ENCODE data around the gene MAB21L4.
A peak's percentile ranks its signal among the peaks of the same experiment; 100 is the strongest.

The MAB21L4 gene

DNA sequence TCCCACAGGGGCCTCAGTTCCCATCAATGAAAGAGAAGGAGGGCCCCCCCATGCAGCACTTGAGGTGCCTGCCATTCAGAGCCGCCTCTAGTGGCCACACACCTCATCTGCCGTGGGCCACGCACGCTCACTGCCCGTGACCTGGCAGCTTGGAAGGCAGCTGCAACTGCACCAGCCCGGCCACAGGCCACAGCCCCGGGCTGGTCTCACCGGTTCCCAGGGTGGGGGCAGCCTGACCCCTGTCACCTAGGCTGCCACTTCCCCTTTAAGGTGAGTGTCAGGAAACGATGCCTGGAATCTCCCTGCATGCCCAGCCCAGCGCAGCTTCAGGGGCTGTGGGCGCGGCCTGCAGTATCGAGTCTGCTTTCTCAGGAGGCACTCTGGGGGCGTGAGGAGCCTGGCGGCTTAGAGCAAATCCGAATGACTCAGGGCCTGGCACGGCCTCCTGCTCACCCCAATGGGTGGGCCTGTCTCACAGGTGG, 2.6 kb downstream of the MAB21L4 start:
- peak; percentile 77 for DNase-seq

GRCh38 chr2:240892925-240893324, 3.0 kb downstream of the MAB21L4 start:
- no peak for DNase-seq

DNA sequence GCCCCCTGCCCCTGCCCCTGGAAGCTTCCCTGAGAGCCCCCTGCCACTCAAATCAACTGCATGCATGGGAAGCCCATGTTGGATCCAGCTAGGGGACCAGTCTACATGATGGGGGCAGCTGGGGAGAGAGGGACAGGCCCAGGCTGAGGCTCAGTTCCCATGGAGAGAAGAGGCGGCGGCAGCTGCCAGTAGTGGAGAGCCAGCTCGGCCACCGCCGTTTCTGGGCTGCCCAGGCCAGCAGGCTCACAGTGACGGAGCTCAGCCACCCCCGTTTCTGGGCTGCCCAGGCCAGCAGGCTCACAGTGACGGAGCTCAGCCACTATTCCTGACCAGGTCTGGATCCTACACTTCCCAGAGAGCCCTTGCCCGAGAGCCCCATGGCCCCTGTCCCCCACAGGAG, 3.6 kb downstream of the MAB21L4 start:
- DNase-seq, result no peak

- DNase-seq, result no peak
Observed at GRCh38 chr2:240891492-240892340, 4.2 kb downstream of the MAB21L4 start.

DNA sequence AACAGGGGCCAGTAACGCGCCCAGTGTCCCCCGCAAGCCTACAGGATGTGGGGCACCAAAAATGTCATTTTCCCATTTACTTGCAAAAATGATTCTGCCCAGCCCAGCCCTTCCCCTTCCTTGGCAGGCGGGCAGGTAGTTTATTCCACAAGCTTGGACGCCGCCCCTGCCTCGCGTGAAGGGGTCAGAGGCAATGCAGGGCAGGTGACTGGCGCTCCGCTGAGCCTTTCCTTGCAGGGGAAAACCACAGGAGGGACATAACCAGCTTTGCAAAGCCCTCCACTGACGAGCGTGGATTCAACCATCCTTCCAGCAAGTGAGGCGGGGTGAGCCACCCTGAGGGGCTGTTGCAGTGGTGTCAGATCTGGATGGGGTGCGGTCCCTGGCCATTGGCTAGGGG, 5.3 kb downstream of the MAB21L4 start:
- no peak for DNase-seq

DNA sequence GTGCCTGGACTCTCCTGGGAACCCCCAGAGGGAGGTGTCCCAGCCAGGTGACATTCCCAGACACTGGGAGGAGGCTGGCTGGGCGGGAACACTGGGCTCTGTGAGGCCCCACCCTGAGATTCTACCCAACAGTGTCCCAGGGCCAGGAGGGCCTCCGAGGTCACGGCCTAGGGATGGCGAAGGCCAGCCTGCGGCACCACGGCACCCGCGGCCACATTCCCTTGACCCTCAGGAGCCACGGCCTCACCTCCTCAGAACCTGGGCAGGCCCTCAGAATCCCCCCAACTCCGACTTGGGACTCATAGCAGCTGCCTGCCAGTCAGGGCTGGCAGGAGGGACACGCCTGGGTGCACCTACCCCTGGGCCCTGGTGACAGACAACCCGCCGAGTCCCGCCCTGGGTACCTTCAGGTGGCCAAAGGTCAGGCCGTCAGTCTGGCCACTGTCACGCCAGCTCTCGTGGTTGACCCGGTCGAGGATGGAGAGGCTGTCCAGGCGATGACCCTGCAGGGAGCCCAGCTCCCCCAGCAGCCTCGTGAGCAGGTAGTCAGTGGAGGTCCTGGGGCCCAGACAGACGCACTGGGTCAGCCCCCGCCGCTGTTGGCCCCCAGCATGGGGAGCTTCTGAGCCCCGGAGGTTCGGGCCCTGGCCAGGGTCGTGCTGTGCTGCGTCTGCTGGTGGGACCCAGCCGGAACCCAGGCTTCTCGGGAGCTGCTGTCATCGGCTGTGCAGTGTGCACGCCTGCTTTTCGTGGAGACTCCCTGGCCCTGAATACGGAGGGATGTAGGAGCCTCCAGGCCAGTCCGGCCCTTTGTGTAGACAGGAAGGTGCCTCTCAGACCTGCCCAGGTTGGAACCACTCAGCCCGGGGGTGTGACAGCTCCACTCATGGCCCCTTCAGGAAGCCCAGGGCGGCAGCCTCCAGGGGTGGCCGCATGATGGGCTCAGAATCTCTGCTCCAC, 6.1 kb downstream of the MAB21L4 start:
- no peak for DNase-seq

DNA sequence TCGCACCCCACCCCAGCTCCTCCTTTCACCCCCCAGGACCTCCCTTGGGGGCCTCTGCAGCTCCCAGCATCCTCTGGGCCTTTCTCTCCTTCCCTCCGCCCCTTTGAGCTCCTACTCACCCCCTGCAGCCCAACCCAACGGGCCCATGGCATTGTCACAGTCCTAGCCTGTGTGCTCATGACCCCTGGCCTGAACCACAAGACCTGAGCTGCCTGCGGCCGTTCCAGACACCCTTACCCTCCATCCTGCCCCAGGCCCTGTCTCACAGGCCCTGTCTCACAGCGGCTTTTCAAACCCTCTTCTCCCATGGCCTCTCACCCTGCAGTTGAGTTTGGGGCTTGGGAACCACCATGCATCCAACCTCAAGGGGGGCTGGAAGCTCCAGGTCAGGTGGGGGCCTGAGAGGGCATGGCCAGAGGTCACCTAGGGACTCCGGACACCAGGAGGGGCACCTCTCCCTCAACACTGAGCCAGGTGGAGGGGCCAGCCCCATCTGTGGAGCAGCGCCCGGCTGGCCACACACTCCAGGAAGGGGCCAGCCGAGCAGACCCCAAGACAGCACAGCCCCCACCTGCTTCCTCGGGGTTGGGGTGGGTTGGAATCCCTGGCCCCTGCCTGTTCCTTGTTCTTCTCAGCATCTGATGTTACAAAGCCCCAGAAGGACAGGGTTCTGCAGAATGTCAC, 6.9 kb downstream of the MAB21L4 start:
- no peak for DNase-seq

- no peak for DNase-seq
Observed at GRCh38 chr2:240888130-240888889, 7.6 kb downstream of the MAB21L4 start.

GRCh38 chr2:240887631-240888030, 8.3 kb downstream of the MAB21L4 start:
- DNase-seq, result no peak

DNA sequence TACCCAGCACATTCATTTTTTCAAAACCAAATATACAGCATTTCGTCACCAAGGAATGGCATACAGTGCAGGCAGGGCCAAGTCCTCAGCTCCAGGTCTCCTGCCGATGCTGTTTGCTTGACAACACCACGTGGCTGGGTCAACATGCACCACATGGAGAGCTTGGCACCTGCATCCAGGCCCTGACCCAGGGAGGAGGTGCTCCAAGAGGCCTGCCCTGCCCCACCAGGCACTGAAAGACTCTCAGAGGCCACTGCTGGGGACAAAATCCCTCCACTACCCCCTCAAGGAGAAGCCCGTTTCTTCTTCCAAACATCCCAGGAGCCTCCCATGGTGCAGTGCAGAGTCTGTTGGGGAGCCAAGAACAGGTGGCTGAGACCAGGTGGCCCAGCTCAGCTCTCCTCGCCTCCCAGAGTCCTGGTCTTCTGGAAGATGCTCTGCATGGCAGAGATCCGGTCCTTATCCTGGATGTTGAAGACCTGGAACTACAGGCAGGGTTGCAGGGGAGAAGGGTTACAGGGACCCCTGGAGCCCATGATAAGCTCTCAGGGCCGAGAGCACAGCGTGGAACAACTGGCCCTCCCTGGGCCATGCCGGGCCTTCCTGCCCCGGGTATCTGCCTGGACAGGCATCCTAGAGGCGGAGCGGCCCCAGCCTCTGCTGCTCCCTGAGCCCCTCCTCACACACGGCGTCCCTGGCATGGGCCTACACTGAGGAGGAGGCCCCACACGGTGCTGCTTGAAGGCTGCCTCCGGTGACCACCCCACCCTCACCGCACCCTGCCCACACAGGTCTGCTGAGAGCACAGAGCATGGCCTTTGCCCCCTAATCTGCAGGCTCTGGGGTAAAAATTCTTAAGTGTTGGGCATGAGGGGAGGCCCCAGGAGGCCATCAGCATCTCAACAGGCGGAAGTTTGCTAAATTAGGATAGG, 9.0 kb downstream of the MAB21L4 start:
- no peak for DNase-seq

- no peak for DNase-seq
Observed at GRCh38 chr2:240886023-240886565, 9.9 kb downstream of the MAB21L4 start.

GRCh38 chr2:240885566-240885965, 10.4 kb downstream of the MAB21L4 start:
- no peak for DNase-seq

DNA sequence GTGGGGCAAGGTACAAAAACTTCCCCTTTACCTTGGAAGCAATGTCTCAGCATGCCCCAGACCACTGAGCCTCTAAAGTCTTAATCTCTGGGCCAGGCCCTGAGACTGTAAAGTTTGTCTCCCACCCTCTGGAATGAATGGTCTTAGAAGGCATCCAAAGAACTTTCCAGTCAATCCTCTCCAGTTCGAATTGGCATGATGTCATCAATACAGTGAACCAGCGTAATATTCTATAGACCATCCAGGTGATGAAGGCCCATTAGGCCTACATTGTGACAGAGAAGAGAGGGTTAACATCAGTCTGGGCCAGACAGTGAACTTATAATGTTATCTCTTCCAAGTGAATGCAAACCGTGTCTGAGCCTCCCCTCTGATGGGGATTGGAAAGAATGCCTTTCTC, 11.2 kb downstream of the MAB21L4 start:
- no peak for DNase-seq

GRCh38 chr2:240884221-240884620, 11.7 kb downstream of the MAB21L4 start:
- DNase-seq, result no peak

GRCh38 chr2:240881913-240882312, 14.0 kb downstream of the MAB21L4 start:
- DNase-seq, result no peak

DNA sequence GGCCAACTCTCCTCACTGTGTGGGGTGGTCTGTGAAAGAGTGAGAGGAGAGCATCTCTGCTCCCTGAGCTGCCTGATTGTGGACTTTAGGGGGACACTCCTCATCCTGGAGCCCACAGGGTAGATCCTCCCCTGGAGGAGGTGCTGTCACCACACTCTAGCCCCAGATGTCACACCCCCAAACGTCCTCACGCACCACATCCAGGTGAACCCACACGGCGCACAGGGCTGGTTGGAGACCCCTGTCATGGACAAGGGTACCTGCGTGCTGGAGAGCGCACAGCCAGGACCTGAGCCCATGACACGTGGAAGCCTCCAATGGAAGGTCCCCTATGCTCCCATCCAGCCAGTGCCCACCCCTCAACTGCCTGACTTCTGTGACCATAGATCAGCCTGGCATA, 16.9 kb downstream of the MAB21L4 start:
- DNase-seq, result no peak

GRCh38 chr2:240878341-240878936, 17.5 kb downstream of the MAB21L4 start:
- DNase-seq, result no peak

DNA sequence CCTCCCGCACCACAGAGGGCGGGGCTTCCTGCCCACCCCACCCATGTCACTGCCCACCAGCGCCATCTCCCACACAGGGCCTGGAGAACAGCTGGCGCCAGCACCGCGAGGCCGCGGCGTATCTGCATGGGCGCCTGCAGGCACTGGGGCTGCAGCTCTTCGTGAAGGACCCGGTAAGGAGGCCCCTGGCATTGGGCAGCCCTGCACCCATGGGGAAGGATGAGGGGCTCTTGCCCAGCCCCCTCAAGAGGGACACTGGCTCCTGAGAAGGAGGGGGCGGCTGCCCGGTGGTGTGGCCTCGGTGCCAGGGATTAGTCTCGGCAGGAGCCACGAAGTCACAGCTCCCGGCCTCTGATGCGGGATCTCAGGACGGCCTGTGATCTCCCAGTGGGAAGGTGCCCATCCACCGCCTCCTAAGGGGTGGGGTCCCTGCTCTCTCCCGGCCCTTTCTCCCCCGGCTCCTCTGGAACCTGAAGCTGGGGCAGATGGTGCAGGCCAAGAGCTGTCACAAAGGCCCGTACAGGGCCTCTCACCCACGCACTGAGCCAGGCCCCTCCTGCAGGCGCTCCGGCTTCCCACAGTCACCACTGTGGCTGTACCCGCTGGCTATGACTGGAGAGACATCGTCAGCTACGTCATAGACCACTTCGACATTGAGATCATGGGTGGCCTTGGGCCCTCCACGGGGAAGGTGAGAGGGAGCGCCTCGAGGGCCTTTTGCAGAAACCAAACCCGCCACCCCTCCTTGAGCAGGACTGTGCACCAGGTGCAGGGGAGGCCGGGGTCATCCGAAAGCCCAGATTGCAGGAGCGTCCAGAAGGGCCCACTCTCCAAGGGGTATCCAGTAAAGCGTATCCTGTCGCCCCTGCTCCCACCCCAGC, 18.3 kb downstream of the MAB21L4 start:
- no peak for DNase-seq

Data from stimulated activated CD4-positive, alpha-beta T cell treated with anti-CD3 and anti-CD28 coated beads, Interleukin-1b, Interleukin-23, amount 100 ng/mL, for 48 hours (primary cell).